Hepatocyte (in vitro differentiated cells): ENCODE data around the gene ARMC8.

ENCODE experiments used
- CTCF ChIP-seq: fragments of 200-600 bp; sonication (generic); IDR thresholded peaks from 2 replicates; pipeline ENCODE4 v1.5.1; 2016; ENCODE audit warnings: antibody characterized with exemption, mild to moderate bottlenecking; ENCODE audit not compliant: poor library complexity
- EZH2phosphoT487 ChIP-seq: fragments of 200-600 bp; sonication (generic); IDR thresholded peaks from one replicate; pipeline ENCODE4 v1.6.1; 2018; ENCODE audit warnings: antibody characterized with exemption, mild to moderate bottlenecking, low read depth, moderate library complexity; ENCODE audit not compliant: unreplicated experiment, severe bottlenecking

GRCh38 chr3:138284957-138285477 lies 97.9 kb downstream of the ARMC8 start:
- TF ChIP-seq CTCF (no peak), EZH2phosphoT487 (no peak)
